ENCODE data around the gene TBC1D23. TPM values are rescaled to one million over a fixed set of nuclear protein-coding genes. Genes with fewer than 3 reads are reported as not detected.
"Not testable (repeated sequence)": the region's sequence is repeated elsewhere in the genome, so short reads cannot be mapped to it uniquely, and the experiment has no call there.

Gene TBC1D23
- total RNA-seq, 2 experiments from 2014 or later, result 17.6 to 19.4 TPM

DNA sequence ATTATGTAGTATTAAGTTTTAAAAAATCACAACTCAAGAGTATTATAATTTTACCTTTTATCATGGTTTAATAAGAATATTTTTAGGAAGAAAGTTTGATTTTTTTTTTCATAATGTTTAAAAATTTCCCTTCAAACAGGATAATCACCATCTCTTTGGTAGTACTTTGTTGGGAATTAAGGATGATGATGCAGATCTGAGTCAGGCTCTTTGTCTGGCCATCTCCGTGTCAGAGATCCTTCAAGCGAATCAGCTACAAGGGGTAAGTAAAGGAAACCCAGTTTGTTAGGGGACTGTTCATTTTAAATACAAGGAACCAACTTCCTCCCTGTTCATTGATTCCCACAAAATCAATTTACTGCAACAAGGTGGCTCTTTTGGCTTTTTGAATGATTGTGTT, 37.0 kb downstream of the TBC1D23 start:
- ChIA-PET CTCF (interaction anchor here (0.7 kb wide), 1 partner anchor 465 kb away, joined by 3 read pairs; no protein-coding TSS in a partner anchor), POLR2A (no interaction called here)
- no peaks in the 10 kb centered on the region for H3K27me3 Mint-ChIP-seq
- DNase-seq (no peak), ATAC-seq (no peak)
- no peaks in the 10 kb centered on the region for H3K9me3 Mint-ChIP-seq (ENCODE audit: low read depth)
- H3K27ac Mint-ChIP-seq, result no peak overlapping the region
- H3K4me3 Mint-ChIP-seq, result no peak overlapping the region
- intact Hi-C loops (cut with DNase I, micrococcal nuclease), result no loop called here
- H3K36me3 Mint-ChIP-seq (ENCODE audit: low read depth), result peaks cover 15% of the 10 kb centered on the region
- H3K4me1 Mint-ChIP-seq, result no peaks in the 10 kb centered on the region

DNA sequence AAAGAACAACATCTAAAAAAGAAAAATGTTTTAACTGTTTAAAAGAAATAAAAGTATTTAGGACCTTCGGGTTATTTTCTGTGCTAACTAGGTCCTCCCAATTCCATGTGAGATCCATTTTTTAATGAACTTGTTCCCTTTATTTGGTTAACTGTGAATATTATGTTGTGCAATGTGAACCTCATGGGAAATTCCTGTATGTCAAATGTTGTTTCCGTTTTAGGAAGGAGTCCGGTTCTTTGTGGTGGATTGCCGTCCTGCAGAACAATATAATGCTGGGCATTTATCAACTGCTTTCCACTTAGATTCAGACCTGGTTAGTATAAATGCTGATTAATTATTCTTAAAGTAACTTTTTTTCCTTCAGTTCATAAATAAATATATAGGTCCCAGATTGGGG, 38.2 kb downstream of the TBC1D23 start:
- ATAC-seq (no peak), DNase-seq (no peak)
- intact Hi-C loops (cut with DNase I, micrococcal nuclease), result no loop called here
- ChIA-PET POLR2A (no interaction called here), CTCF (interaction anchor here (1.0 kb wide), 1 partner anchor 17 kb away, joined by 3 read pairs; no protein-coding TSS in a partner anchor)
- Mint-ChIP-seq H3K36me3 (ENCODE audit: low read depth) (peaks cover 17% of the 10 kb centered on the region), H3K4me1 (no peaks in the 10 kb centered on the region), H3K27ac (no peak overlapping the region), H3K27me3 (no peaks in the 10 kb centered on the region), H3K9me3 (ENCODE audit: low read depth) (no peaks in the 10 kb centered on the region), H3K4me3 (no peak overlapping the region)

DNA sequence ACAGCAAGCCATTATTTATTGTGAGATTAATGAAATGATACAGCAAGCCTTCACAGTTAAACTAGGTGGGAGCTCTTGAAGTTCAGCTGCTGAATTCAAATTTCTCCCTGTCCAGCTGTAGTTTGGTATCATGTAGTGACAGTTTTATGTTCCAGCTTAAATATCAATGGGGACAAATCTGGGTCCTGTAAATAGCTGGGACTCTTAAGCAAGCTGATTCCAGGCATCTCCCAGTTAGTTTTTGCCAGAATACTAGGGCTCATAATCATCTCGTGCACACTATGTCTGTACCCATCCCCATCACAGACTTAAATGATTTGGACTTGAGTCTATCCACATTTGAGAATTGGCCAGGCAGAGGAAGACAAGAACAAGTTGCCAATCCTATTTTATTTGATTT, 45.9 kb downstream of the TBC1D23 start:
- ChIA-PET POLR2A (interaction anchor here (0.7 kb wide), 1 partner anchor 157 kb away, joined by 3 read pairs; no protein-coding TSS in a partner anchor), CTCF (interaction anchor here (3.9 kb wide), 1 partner anchor 10 kb away, joined by 16 read pairs; no protein-coding TSS in a partner anchor)
- Mint-ChIP-seq H3K27ac (no peak overlapping the region), H3K4me3 (no peak overlapping the region), H3K27me3 (no peaks in the 10 kb centered on the region), H3K9me3 (ENCODE audit: low read depth) (no peaks in the 10 kb centered on the region), H3K4me1 (no peaks in the 10 kb centered on the region), H3K36me3 (ENCODE audit: low read depth) (peaks cover 15% of the 10 kb centered on the region)
- intact Hi-C loops (cut with DNase I, micrococcal nuclease), result no loop called here
- DNase-seq (no peak), ATAC-seq (no peak)

DNA sequence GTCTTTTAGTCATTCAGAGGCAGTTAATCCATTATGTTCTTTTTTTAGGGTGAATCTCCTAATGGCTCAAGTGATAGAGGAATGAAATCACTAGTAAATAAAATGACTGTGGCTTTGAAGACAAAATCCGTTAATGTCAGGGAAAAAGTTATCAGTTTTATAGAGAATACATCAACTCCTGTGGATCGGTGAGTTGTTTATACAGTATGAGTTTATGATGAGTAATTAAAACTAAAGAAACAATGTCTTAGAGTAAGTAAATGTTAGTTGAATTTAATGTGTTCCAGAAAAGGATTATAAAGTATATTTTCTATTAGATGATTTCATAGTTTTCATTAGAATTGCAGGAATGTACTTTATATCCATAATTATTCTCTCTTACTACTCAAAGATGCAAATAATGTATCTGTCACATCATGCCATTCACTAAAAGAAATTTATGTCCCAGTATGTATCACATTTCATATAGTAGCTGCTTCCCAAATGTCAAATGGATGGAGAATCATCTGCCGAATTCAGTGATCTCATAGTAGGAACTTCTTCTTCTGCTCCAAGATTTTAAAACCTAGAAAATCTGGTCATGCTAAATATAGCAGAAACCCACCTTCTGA, 49.7 kb downstream of the TBC1D23 start:
- intact Hi-C loops (cut with DNase I, micrococcal nuclease), result loop anchor here in 1 of 2 experiments (10.0 kb wide), 1 partner anchor 56 kb away; no protein-coding TSS in a partner anchor
- POLR2A ChIA-PET, result no interaction called here
- CTCF ChIA-PET, result interaction anchor here (1.5 kb wide), 1 partner anchor 479 kb away, joined by 5 read pairs; no protein-coding TSS in a partner anchor
- peaks cover 8% of the 10 kb centered on the region for H3K36me3 Mint-ChIP-seq (ENCODE audit: low read depth)
- H3K9me3 Mint-ChIP-seq (ENCODE audit: low read depth), result no peaks in the 10 kb centered on the region
- no peak overlapping the region for H3K27ac Mint-ChIP-seq
- ATAC-seq (no peak), DNase-seq (no peak)
- no peak overlapping the region for H3K4me3 Mint-ChIP-seq
- no peaks in the 10 kb centered on the region for H3K27me3 Mint-ChIP-seq
- H3K4me1 Mint-ChIP-seq, result no peaks in the 10 kb centered on the region

DNA sequence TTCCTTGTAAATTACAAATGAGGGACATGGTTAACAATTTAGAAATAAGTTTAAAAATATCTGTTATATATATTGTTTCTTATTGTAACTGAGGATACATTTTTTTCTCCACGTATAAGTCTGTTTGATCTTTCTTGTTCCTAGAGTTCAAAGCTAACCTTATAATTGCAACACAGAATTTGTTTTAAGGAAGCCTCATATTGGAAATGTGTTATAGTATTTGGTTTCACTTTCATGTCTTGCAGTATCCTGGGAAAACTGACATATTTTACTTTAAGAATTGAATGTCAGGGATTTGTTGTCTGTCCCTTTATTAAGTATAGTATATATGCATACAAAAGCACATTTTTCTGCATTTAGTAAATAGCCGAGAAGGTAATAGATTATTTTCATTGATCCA, 50.2 kb downstream of the TBC1D23 start:
- no peak for ATAC-seq
- peaks cover 8% of the 10 kb centered on the region for H3K36me3 Mint-ChIP-seq (ENCODE audit: low read depth)
- H3K27me3 Mint-ChIP-seq, result no peaks in the 10 kb centered on the region
- DNase-seq, result no peak
- intact Hi-C loops (cut with DNase I, micrococcal nuclease), result loop anchor here in 1 of 2 experiments (10.0 kb wide), 1 partner anchor 56 kb away; no protein-coding TSS in a partner anchor
- H3K27ac Mint-ChIP-seq, result no peak overlapping the region
- no peak overlapping the region for H3K4me3 Mint-ChIP-seq
- ChIA-PET POLR2A (no interaction called here), CTCF (interaction anchor here (1.5 kb wide), 1 partner anchor 479 kb away, joined by 5 read pairs; no protein-coding TSS in a partner anchor)
- no peaks in the 10 kb centered on the region for H3K9me3 Mint-ChIP-seq (ENCODE audit: low read depth)
- H3K4me1 Mint-ChIP-seq, result no peaks in the 10 kb centered on the region

DNA sequence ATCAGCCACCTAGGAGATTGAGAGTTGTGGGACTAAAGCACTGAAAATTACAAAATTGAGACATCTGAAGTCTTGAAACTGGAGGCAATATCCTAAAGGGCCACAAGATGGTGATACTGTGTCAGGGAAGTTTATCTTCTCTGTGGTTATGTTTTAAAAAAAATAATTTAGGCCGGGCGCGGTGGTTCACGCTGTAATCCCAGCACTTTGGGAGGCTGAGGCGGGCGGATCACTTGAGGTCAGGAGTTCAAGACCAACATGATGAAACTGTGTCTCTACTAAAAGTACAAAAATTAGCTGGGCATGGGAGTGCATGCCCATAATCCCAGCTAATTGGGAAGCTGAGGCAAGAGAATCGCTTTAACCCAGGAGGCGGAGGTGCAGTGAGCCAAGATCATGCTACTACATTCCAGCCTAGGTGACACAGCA, 55.9 kb downstream of the TBC1D23 start:
- CTCF ChIA-PET, result interaction anchor here (0.6 to 3.2 kb wide), 12 partner anchors 11 to 1124 kb away, joined by 3 to 16 read pairs (median 4); partner anchors contain the start of gene TBC1D23
- peaks cover 9% of the 10 kb centered on the region for H3K4me1 Mint-ChIP-seq
- H3K4me3 Mint-ChIP-seq, result no peak overlapping the region
- intact Hi-C loops (cut with DNase I, micrococcal nuclease), result loop anchor here (1.0 to 10.0 kb wide), 4 partner anchors 62 to 484 kb away; no protein-coding TSS in a partner anchor
- no peaks in the 10 kb centered on the region for H3K27me3 Mint-ChIP-seq
- ATAC-seq, result peak; percentile 75
- POLR2A ChIA-PET, result interaction anchor here (0.6 to 0.9 kb wide), 3 partner anchors 18 to 571 kb away, joined by 3 to 9 read pairs (median 4); partner anchors contain the start of gene NIT2
- no peak overlapping the region for H3K27ac Mint-ChIP-seq
- peaks cover 7% of the 10 kb centered on the region for H3K36me3 Mint-ChIP-seq (ENCODE audit: low read depth)
- no peaks in the 10 kb centered on the region for H3K9me3 Mint-ChIP-seq (ENCODE audit: low read depth)
- peak; percentile 42 for DNase-seq

DNA sequence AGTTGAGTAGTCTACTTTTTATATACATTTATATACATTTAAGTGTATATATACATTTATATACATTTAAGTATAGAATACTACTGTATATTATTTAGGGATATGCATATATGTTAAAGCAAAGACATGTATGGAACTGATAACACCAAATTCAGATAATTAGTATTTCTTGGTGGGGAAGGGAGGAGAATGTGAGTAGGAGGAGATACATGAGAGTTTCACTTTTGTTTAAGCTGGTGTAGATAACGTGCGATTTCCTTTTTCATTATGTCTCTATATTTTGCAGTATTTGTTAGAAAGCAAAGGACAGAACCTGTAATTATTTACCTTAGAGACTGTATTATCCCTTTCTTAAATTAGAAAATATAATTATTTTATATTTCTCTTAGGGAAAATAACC, 57.1 kb downstream of the TBC1D23 start:
- no peaks in the 10 kb centered on the region for H3K27me3 Mint-ChIP-seq
- DNase-seq, result no peak
- H3K4me1 Mint-ChIP-seq, result peaks cover 9% of the 10 kb centered on the region
- no peak overlapping the region for H3K4me3 Mint-ChIP-seq
- CTCF ChIA-PET, result interaction anchor here (1.2 to 3.2 kb wide), 2 partner anchors 12 to 317 kb away, joined by 5 to 16 read pairs; no protein-coding TSS in a partner anchor
- POLR2A ChIA-PET, result no interaction called here
- no peak overlapping the region for H3K27ac Mint-ChIP-seq
- intact Hi-C loops (cut with DNase I, micrococcal nuclease), result loop anchor here (2.0 to 10.0 kb wide), 3 partner anchors 63 to 485 kb away; no protein-coding TSS in a partner anchor
- H3K36me3 Mint-ChIP-seq (ENCODE audit: low read depth), result peaks cover 7% of the 10 kb centered on the region
- peak; percentile 30 for ATAC-seq
- no peaks in the 10 kb centered on the region for H3K9me3 Mint-ChIP-seq (ENCODE audit: low read depth)

DNA sequence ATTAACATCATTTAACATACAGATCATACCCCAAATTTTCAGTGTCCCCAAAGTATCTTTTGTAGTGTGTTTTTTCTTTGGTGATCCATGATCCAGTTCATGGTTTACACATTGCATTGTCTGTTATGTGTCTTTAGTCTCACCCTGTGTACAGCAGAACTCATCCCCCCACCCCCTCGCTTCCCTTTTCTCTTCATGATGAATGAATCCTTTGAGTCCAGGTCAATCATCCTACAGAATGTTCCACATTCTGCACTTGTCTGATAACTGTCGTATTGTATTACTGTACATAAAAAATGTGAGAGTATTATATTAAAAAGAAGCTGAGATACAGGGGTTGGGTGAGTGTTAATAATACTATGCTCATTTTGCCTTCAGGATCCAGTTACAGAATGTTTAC, 59.2 kb downstream of the TBC1D23 start:
- no peak for ATAC-seq
- intact Hi-C loops (cut with DNase I, micrococcal nuclease), result loop anchor here in 1 of 2 experiments (10.0 kb wide), 1 partner anchor 65 kb away; no protein-coding TSS in a partner anchor
- POLR2A ChIA-PET, result no interaction called here
- Mint-ChIP-seq H3K27me3 (no peaks in the 10 kb centered on the region), H3K36me3 (ENCODE audit: low read depth) (peaks cover 7% of the 10 kb centered on the region), H3K9me3 (ENCODE audit: low read depth) (no peaks in the 10 kb centered on the region), H3K27ac (no peak overlapping the region), H3K4me3 (no peak overlapping the region), H3K4me1 (peaks cover 9% of the 10 kb centered on the region)
- CTCF ChIA-PET, result interaction anchor here (1.0 kb wide), 1 partner anchor 489 kb away, joined by 3 read pairs; no protein-coding TSS in a partner anchor
- no peak for DNase-seq

DNA sequence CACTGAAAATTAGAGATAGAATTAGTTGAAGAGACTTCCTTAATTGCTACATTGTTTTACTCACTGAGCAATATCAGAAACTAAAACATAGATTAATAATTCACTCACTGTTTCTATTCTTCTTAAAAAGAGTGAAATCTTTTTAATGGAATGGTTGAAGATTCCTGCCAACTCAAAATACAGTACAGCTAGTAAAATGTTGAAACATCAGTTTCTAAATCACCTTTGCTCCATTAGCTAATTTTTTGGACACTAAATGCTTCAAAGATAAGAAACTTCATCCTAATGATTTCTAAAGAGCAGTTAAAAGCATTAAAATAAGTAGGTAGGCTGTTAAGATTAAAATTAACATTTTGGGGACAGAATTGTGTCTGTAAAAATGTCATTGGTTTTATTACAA, 63.3 kb downstream of the TBC1D23 start:
- Mint-ChIP-seq H3K4me3 (no peak overlapping the region), H3K27me3 (no peaks in the 10 kb centered on the region), H3K27ac (no peak overlapping the region), H3K4me1 (no peaks in the 10 kb centered on the region), H3K9me3 (ENCODE audit: low read depth) (no peaks in the 10 kb centered on the region), H3K36me3 (ENCODE audit: low read depth) (peaks cover 17% of the 10 kb centered on the region)
- no peak for DNase-seq
- ChIA-PET POLR2A (no interaction called here), CTCF (interaction anchor here (1.3 kb wide), 1 partner anchor 11 kb away, joined by 5 read pairs; the partner anchor contains the start of gene NIT2)
- ATAC-seq, result no peak
- intact Hi-C loops (cut with DNase I, micrococcal nuclease), result no loop called here

DNA sequence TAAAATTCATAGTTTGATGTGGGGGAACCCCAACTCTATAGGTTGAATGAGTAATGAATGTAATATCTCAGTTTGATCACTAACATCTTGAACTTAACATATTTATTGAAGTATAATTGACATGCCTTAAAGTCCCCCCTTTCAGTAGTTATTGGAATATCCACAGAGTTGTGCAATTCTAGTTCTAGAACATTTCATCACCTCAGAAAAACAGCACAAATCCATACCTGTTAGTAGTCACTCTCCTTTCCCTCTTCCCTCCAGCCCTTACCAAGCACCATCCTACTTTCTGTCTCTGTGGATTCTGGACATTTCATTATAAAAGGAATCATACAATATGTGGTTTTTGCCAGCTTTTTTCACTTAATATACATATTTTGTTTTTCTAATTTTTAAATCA, 65.0 kb downstream of the TBC1D23 start:
- H3K36me3 Mint-ChIP-seq (ENCODE audit: low read depth), result peaks cover 14% of the 10 kb centered on the region
- ATAC-seq, result no peak
- ChIA-PET CTCF (no interaction called here), POLR2A (interaction anchor here (0.6 kb wide), 1 partner anchor 411 kb away, joined by 4 read pairs; no protein-coding TSS in a partner anchor)
- no peaks in the 10 kb centered on the region for H3K4me1 Mint-ChIP-seq
- intact Hi-C loops (cut with DNase I, micrococcal nuclease), result no loop called here
- DNase-seq, result no peak
- H3K27me3 Mint-ChIP-seq, result no peaks in the 10 kb centered on the region
- H3K9me3 Mint-ChIP-seq (ENCODE audit: low read depth), result no peaks in the 10 kb centered on the region
- no peak overlapping the region for H3K27ac Mint-ChIP-seq
- H3K4me3 Mint-ChIP-seq, result no peak overlapping the region

DNA sequence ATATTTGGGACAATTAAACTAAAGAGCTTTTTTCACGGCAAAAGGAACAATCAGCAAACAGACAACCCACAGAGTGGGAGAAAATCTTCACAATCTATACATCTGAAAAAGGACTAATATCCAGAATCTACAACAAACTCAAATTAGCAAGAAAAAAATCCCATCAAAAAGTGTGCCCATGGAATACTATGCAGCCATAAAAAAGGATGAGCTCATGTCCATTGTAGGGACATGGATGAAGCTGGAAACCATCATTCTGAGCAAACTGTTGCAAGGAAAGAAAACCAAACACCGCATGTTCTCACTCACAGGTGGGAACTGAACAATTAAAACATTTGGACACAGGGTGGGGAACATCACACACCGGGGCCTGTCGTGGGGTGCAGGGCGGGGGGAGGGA, 66.6 kb downstream of the TBC1D23 start:
- CTCF ChIA-PET, result interaction anchor here (0.6 kb wide), 1 partner anchor 382 kb away, joined by 4 read pairs; the partner anchor contains the start of gene TFG
- H3K4me3 Mint-ChIP-seq; ATAC-seq; intact Hi-C loops (cut with DNase I, micrococcal nuclease); H3K4me1 Mint-ChIP-seq; H3K9me3 Mint-ChIP-seq (ENCODE audit: low read depth); H3K27me3 Mint-ChIP-seq; POLR2A ChIA-PET; H3K27ac Mint-ChIP-seq; DNase-seq: not testable (repeated sequence)
- peaks cover 13% of the 10 kb centered on the region for H3K36me3 Mint-ChIP-seq (ENCODE audit: low read depth)

Data from activated CD4-positive, alpha-beta T cell treated with anti-CD3 and anti-CD28 coated beads for 36 hours (primary cell).